ENCODE data around the gene FAM236A.
"Not testable (repeated sequence)": the region's sequence is repeated elsewhere in the genome, so short reads cannot be mapped to it uniquely, and the experiment has no call there.

Gene FAM236A

DNA sequence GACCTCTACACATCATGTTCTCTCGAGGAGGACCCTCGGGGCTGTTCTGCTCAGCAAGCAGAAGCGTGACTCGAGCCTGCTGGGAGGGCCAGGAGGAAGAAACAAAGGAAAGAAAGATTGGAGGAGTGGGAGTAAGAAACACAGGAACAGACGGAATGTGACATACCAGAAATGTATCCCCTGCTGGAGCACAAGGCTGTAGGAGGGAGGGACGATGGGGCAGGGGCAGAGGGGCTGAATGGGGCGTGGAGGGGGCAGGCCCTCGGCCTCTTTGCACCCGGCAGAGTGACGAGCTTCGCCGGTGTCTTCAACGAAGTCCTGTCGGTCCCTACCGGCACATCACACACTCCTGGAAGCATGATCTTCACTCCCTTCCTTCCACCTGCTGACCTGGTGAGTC, at the start of gene FAM236A:
Gene FAM236A, plus strand, starts transcription at position 301 of the 400 bp plus-strand sequence. Its CDS starts 57 bp downstream, at position 358.
- DNase-seq (ENCODE audit: low read depth) = not testable (repeated sequence)

DNA sequence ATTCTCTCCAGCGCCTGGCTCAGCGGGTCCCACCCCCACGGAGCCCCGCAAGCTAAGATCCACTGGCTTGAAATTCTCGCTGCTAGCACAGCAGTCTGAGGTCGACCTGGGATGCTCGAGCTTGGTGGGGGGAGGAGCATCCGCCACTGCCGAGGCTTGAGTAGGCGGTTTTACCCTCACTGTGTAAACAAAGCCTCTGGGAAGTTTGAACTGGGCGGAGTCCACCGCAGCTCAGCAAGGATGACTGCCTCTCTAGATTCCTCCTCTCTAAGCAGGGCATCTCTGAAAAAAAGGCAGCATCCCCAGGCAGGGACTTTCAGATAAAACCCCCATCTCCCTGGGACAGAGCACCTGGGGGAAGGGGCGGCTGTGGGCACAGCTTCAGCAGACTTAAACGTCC, 48.3 kb upstream of the FAM236A start:
- not testable (repeated sequence) for DNase-seq (ENCODE audit: low read depth)

- DNase-seq (ENCODE audit: low read depth) = not testable (repeated sequence)
Measured at GRCh38 chrX:72912315-72912714, 25.7 kb upstream of the FAM236A start, which contains the start of gene FAM236C. Gene FAM236C, plus strand, starts transcription at chrX:72912615. Its CDS starts 100 bp downstream, at chrX:72912715.

- DNase-seq (ENCODE audit: low read depth) = not testable (repeated sequence)
Measured at GRCh38 chrX:72916096-72916495, 21.9 kb upstream of the FAM236A start.

DNA sequence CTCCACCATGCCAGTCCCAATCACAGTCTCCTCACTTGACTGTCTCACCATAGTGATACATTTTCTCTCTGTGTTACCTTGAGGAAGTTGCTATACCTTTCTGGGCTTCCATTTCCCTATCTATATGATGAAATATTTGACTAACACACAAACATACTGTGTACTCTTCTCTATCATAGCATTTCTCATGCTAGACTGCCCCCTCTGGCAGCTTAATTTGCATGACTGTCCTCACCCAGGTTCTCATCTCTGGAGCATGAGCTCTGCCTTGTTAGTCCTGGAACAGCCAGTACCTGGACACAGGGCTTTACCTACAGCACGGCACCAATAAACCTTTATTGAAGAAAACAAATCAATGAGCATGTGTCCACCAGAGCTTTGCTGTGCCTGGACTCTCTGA, 5.7 kb upstream of the FAM236A start:
- not testable (repeated sequence) for DNase-seq (ENCODE audit: low read depth)

DNA sequence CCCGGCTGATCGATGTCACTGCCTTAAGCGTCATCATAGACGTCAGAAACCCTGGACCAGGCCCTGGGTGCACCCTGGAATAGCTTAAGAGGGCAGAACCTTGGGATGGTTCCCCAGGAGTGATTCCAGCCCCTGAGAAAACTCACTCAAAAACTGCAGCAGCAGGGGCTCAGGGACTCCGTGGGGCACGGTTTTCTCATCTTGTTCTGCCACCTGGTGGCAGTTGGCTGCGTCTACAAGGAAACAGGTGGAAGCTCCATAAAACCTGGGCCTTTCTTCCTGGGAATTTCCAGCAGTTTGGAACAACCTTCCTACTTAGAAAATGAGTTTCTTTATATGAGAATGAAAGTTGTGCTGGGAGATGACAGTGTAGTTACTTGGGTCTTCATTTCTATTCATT, 1.6 kb upstream of the FAM236A start:
- DNase-seq (ENCODE audit: low read depth) = not testable (repeated sequence)

DNA sequence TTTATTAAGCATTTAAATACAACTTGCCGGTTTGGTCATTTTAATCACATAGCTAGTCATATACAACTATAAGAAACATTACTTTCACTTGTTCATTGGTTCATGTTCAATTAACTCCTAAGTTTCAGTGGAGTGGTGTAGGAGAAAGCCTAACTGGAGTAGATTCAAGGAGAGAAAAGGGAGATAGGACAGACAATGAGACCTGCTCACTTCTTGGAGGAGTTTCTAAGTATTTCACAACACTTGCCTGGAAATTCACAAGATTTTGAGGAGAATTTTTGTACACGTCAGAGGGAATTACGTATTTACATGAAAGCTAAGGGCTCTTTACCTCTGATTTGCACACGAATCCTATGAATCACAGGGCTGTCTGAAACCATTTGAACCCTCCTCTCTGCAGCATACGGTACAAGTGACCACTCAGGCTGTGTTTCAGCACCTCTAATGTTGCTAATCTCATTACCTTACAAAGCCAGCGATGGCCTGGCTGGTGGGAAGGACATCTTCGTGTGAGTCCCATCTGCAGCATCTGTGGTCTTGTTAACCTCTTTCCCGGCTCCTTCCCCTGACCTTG, 1.0 kb upstream of the FAM236A start:
- not testable (repeated sequence) for DNase-seq (ENCODE audit: low read depth)

DNA sequence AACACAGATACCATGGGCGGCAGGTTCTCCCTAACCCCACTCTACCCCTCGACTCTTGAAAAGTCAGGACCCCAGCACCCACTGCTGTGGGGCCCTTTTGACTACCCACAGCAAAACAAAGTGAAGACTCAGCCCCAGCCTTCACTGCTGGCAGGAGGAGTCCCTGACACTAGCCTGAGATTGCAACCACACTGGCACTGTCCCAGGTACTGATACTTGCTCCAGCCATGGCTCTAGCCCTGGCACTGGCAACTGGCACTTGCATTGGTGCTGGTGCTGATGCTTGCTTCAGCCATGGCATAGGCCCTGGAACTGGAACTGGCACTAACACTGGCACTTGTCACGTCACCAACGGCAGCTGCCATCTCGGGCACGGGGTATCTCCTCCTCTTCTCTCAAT, 4.3 kb downstream of the FAM236A start:
- not testable (repeated sequence) for DNase-seq (ENCODE audit: low read depth)

DNA sequence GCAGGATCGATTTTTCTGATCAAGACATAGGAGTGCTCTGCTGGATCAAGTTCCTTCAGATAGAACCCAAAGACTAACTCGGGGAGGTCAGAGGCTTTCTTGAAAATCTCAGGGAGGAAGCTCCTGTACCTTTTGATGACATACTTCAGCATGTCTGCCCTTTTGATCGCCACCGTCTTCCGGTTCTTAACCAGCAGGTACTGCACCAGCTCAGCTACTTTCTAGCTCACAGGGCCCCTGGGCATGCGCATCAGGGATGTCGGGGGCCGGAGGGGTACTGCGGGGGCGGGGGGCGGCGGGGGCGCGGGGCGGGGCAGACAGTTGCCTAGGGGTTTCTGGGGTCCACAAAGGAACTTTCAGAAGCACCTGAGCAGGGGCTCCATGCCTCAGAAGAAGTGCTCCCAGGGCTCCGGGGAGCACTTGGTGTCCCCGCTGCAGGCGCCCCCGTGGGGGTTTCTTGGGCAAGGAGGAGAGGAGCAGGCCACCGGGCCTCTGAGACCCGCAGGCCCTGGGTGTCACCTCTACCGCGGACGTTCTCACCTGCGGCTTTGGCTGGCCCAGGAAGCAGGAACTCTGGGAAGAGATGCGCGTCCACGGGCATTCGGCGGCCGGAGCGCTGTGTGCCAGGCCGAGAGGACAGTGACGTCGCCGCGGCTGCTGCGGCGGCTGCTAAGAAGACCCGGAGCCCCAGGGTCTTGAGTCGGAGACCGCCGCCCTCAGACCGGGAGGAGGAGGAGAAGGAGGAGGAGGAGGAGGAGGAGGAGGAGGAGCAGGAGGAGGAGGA, 5.2 kb downstream of the FAM236A start:
- DNase-seq (ENCODE audit: low read depth) = not testable (repeated sequence)

DNA sequence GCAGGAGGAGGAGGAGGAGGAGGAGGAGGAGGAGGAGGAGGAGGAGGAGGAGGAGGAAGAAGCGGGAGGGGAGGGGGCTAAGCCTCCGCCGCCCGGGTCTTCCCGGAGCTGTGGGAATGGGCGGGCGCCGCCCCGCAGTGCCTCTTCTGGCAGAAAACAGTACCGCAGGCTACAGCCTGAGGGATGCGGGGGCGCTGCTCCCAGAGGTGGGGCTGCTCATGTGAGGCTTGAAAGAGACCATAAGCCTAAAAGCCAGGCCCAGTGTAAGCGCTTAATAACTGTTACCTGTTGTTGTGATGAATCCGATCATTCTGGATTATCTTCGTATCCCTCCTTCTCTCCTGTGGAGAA, 5.8 kb downstream of the FAM236A start, which contains the start of gene DMRTC1:
Gene DMRTC1, minus strand, starts transcription at position 19 of the 351 bp plus-strand sequence. CDS start 68,143 bp downstream, outside the sequence.
- not testable (repeated sequence) for DNase-seq (ENCODE audit: low read depth)

DNA sequence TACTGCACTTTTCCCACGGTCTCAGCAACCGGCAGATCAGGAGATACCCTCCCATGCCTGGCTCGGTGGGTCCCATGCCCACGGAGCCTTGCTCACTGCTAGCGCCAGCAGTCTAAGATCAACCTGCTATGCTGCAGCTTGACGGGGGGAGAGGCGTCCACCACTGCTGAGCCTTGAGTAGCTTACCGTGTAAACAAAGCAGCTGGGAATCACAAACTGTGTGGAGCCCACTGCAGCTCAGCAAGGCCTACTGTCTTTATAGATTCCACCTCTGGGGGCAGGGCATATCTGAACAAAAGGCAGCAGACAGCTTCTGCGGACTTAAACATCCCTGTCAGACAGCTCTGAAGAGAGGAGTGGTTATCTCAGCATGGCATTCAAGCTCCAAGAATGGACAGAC, 22.0 kb downstream of the FAM236A start:
- not testable (repeated sequence) for DNase-seq (ENCODE audit: low read depth)

- not testable (repeated sequence) for DNase-seq (ENCODE audit: low read depth)
Measured at GRCh38 chrX:72971859-72972258, 33.9 kb downstream of the FAM236A start.

- DNase-seq (ENCODE audit: low read depth) = not testable (repeated sequence)
Measured at GRCh38 chrX:72974885-72975284, 36.9 kb downstream of the FAM236A start.

DNA sequence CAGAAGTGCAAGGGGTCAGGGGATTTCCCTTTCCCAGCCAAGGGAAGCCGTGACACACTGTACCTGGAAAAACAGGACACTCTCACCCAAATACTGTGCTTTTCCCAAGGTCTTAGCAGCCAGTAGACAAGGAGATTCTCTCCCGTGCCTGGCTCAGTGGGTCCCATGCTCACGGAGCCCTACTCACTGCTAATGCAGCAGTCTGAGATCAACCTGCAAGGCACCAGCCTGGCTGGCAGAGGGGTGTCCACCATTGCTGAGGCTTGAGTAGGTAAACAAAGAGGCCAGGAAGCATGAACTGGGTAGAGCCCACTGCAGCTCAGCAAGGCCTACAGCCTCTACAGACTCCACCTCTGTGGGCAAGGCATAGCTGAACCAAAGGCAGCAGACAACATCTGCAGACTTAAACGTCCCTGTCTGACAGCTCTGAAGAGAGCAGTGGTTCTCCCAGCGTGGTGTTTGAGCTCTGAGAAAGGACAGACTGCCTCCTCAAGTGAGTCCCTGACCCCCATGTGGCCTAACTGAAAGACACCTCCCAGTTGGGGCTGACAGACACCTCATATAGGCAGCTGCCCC, 43.0 kb downstream of the FAM236A start:
- not testable (repeated sequence) for DNase-seq (ENCODE audit: low read depth)
